Measurements from ENCODE around the gene MUC4. TPM values are rescaled to one million over a fixed set of nuclear protein-coding genes. Genes with fewer than 3 reads are reported as not detected.

MUC4 gene
- total and polyA plus RNA-seq, 4 donors, result not detected

GRCh38 chr3:195821403-195822130 lies 9.8 kb upstream of the MUC4 start:
- TF ChIP-seq FOXA1 (IDR thresholded peaks at IDR 0.05) (no peak), TAF1 (conservative IDR thresholded peaks at IDR 0.05) (no peak), SP1 (IDR thresholded peaks at IDR 0.05) (no peak), HNF4G (IDR thresholded peaks at IDR 0.05) (no peak), NR2F2 (IDR thresholded peaks at IDR 0.05) (no peak), MAX (IDR thresholded peaks at IDR 0.05) (no peak), ATF3 (IDR thresholded peaks at IDR 0.05) (no peak), ZBTB33 (IDR thresholded peaks at IDR 0.05) (no peak), RXRA (IDR thresholded peaks at IDR 0.05) (no peak), REST (IDR thresholded peaks at IDR 0.05) (no peak), FOXA2 (IDR thresholded peaks at IDR 0.05) (no peak), HNF4A (conservative IDR thresholded peaks at IDR 0.05) (no peak), YY1 (IDR thresholded peaks at IDR 0.05) (no peak), CTCF (IDR thresholded peaks at IDR 0.05; ENCODE audit: low read depth, low read length, missing input control) (no peak), RAD21 (IDR thresholded peaks at IDR 0.05) (no peak), JUND (IDR thresholded peaks at IDR 0.05) (no peak), EGR1 (IDR thresholded peaks at IDR 0.05; ENCODE audit: low read depth in 2 of 2) (no peak)
- Histone ChIP-seq H3K27ac (ENCODE audit: low read depth in 1 of 2, low read length in 2 of 2) (no peak overlapping the region), H3K36me3 (ENCODE audit: control insufficient read depth in 4 of 4, insufficient read depth in 3 of 4, low read depth in 1 of 4, low read length in 3 of 4) (no peaks in the 10 kb centered on the region), H3K9me3 (ENCODE audit: control insufficient read depth in 4 of 4, low read length in 3 of 4) (no peaks in the 10 kb centered on the region), H3K4me1 (ENCODE audit: control insufficient read depth in 4 of 4, insufficient read depth in 4 of 4, low read length in 3 of 4) (peaks cover 0 to 4% (median 0%) of the 10 kb centered on the region in 4 donors), H3K27me3 (ENCODE audit: control insufficient read depth in 4 of 4, insufficient read depth in 4 of 4, low read length in 3 of 4) (no peaks in the 10 kb centered on the region), H3K9ac (ENCODE audit: low read depth in 1 of 2, low read length in 2 of 2) (no peak overlapping the region), H3K4me3 (ENCODE audit: low read depth in 1 of 3, low read length in 3 of 3) (no peak overlapping the region)
- WGBS, result 85% methylated on average over 21 of the region's 21 CpGs
- DNase-seq (ENCODE audit: low spot score), result no peak

Data from liver (tissue), 9 donors.